GM23338 (cell line): ENCODE measurements around the gene TYRP1.

Experiments
- CREB1 ChIP-seq: fragments of 250-450 bp; sonication (Bioruptor Pico); IDR thresholded peaks from 2 replicates; pipeline ENCODE4 v1.5.0; 2020; ENCODE audit warnings: low read depth, mild to moderate bottlenecking, moderate library complexity
- CTCF ChIP-seq, 2 experiments: fragments of 200-600 bp in 1 of 2; sonication (generic) in 1 of 2; conservative IDR thresholded peaks; 2 replicates each; pipeline versions ENCODE4 v1.5.1 to v1.6.1; 2016 to 2017; ENCODE audit warnings: antibody characterized with exemption in 2 of 2, low read depth in 2 of 2, mild to moderate bottlenecking in 2 of 2, moderate library complexity in 1 of 2
- EZH2 ChIP-seq: fragments of 200-600 bp; sonication (generic); IDR thresholded peaks from one replicate; pipeline ENCODE4 v1.8.0; 2017; ENCODE audit warnings: antibody characterized with exemption, mild to moderate bottlenecking, low read depth; ENCODE audit not compliant: unreplicated experiment
- EZH2phosphoT487 ChIP-seq: fragments of 200-600 bp; sonication (generic); IDR thresholded peaks from one replicate; pipeline ENCODE4 v1.8.1; 2018; ENCODE audit warnings: antibody characterized with exemption; ENCODE audit not compliant: unreplicated experiment
- NANOG ChIP-seq: IDR thresholded peaks from 2 replicates; pipeline ENCODE4 v1.6.1; 2016; ENCODE audit warnings: antibody characterized with exemption, borderline replicate concordance
- POLR2AphosphoS5 ChIP-seq: IDR thresholded peaks from 2 replicates; pipeline ENCODE4 v1.6.1; 2016; ENCODE audit warnings: antibody characterized with exemption, low read depth
- REST ChIP-seq: IDR thresholded peaks from one replicate; pipeline ENCODE4 v1.6.1; 2018; ENCODE audit warnings: antibody characterized with exemption; ENCODE audit not compliant: unreplicated experiment
- ZNF114 ChIP-seq: fragments of 250-450 bp; sonication (Bioruptor Pico); IDR thresholded peaks from 2 replicates; pipeline ENCODE4 v1.5.0; 2020; ENCODE audit warnings: mild to moderate bottlenecking, moderate library complexity
- ZNF462 ChIP-seq: fragments of 250-450 bp; sonication (Bioruptor Pico); IDR thresholded peaks from 2 replicates; pipeline ENCODE4 v1.5.0; 2020; ENCODE audit warnings: mild to moderate bottlenecking, moderate library complexity

GRCh38 chr9:12697719-12698118, 4.5 kb downstream of the TYRP1 start:
- TF ChIP-seq CTCF (conservative IDR thresholded peaks at IDR 0.05; ENCODE audit: low read depth in 2 of 2): no peak
- no peak for TF ChIP-seq EZH2
- TF ChIP-seq ZNF462 (CRISPR knock-in tag): no peak
- TF ChIP-seq REST: no peak
- no peak for TF ChIP-seq CREB1
- no peak for TF ChIP-seq POLR2AphosphoS5
- TF ChIP-seq EZH2phosphoT487: no peak
- TF ChIP-seq NANOG: no peak
- TF ChIP-seq ZNF114 (CRISPR knock-in tag): no peak
